H9 (cell line): ENCODE results near the gene GSPT2. TPM values are rescaled to one million over a fixed set of nuclear protein-coding genes. Genes with fewer than 3 reads are reported as not detected.
A peak's percentile ranks its signal among the peaks of the same experiment; 100 is the strongest.

Source experiments
- DNase-seq: peaks from one replicate; pipeline ENCODE4 v3.0.0-alpha.2; 2017
- H2AFZ ChIP-seq: one replicate; pipeline ENCODE4 v1.6.1; 2013; ENCODE audit warnings: mild to moderate bottlenecking, low read length, control low read depth, moderate library complexity
- H2AK5ac ChIP-seq: 2 replicates; pipeline ENCODE4 v1.6.1; 2013; ENCODE audit warnings: low read length, control low read depth, mixed read lengths; ENCODE audit not compliant: insufficient read length
- H2BK120ac ChIP-seq: one replicate; pipeline ENCODE4 v1.6.1; 2013; ENCODE audit warnings: low read depth, mild to moderate bottlenecking, low read length, control low read depth, inconsistent platforms; ENCODE audit not compliant: poor library complexity, severe bottlenecking
- H2BK12ac ChIP-seq: 2 replicates; pipeline ENCODE4 v1.6.1; 2013; ENCODE audit warnings: low read length, control low read depth, mixed read lengths, low read depth; ENCODE audit not compliant: insufficient read length
- H2BK15ac ChIP-seq: 2 replicates; pipeline ENCODE4 v1.6.1; 2013; ENCODE audit warnings: low read depth, low read length, control low read depth
- H2BK20ac ChIP-seq: one replicate; pipeline ENCODE4 v1.6.1; 2013; ENCODE audit warnings: low read depth, mild to moderate bottlenecking, low read length, control low read depth, inconsistent platforms; ENCODE audit not compliant: poor library complexity, severe bottlenecking
- H2BK5ac ChIP-seq: 2 replicates; pipeline ENCODE4 v1.6.1; 2013; ENCODE audit warnings: low read length, control low read depth, mixed read lengths; ENCODE audit not compliant: insufficient read length
- H3K14ac ChIP-seq: 2 replicates; pipeline ENCODE4 v1.6.1; 2013; ENCODE audit warnings: low read length, control low read depth; ENCODE audit not compliant: insufficient read depth
- H3K18ac ChIP-seq: 2 replicates; pipeline ENCODE4 v1.6.1; 2013; ENCODE audit warnings: low read depth, mild to moderate bottlenecking, mixed read lengths, low read length, control low read depth; ENCODE audit not compliant: insufficient read length
- H3K23ac ChIP-seq: 2 replicates; pipeline ENCODE4 v1.6.1; 2013; ENCODE audit warnings: low read length, control low read depth, mixed read lengths, low read depth; ENCODE audit not compliant: insufficient read length
- H3K23me2 ChIP-seq: 2 replicates; pipeline ENCODE4 v1.6.1; 2013; ENCODE audit warnings: low read depth, mild to moderate bottlenecking, mixed read lengths, low read length, control low read depth; ENCODE audit not compliant: insufficient read length, poor library complexity, severe bottlenecking
- H3K27ac ChIP-seq: 2 replicates; pipeline ENCODE4 v1.5.1; 2013; ENCODE audit warnings: low read length, control low read depth, mixed read lengths, low read depth; ENCODE audit not compliant: insufficient read length
- H3K27me3 ChIP-seq: 2 replicates; pipeline ENCODE4 v1.6.1; 2013; ENCODE audit warnings: low read length, control low read depth, inconsistent platforms; ENCODE audit not compliant: insufficient read depth
- H3K4ac ChIP-seq: 2 replicates; pipeline ENCODE4 v1.6.1; 2013; ENCODE audit warnings: low read depth, mild to moderate bottlenecking, control low read depth, inconsistent platforms, low read length, moderate library complexity
- H3K4me1 ChIP-seq: 2 replicates; pipeline ENCODE4 v1.6.1; 2013; ENCODE audit warnings: low read length, control low read depth, inconsistent platforms; ENCODE audit not compliant: insufficient read depth
- H3K4me2 ChIP-seq: 2 replicates; pipeline ENCODE4 v1.6.1; 2013; ENCODE audit warnings: low read length, control low read depth, mixed read lengths; ENCODE audit not compliant: insufficient read length, insufficient read depth
- H3K56ac ChIP-seq: 2 replicates; pipeline ENCODE4 v1.6.1; 2013; ENCODE audit warnings: low read depth, mild to moderate bottlenecking, mixed read lengths, low read length, control low read depth; ENCODE audit not compliant: insufficient read length
- H3K79me1 ChIP-seq: 2 replicates; pipeline ENCODE4 v1.6.1; 2013; ENCODE audit warnings: low read depth, mild to moderate bottlenecking, moderate library complexity, low read length, control low read depth, inconsistent platforms; ENCODE audit not compliant: insufficient read depth, poor library complexity, severe bottlenecking
- H3K79me2 ChIP-seq: 2 replicates; pipeline ENCODE4 v1.6.1; 2013; ENCODE audit warnings: low read length, control low read depth, inconsistent platforms; ENCODE audit not compliant: insufficient read depth
- H3K9ac ChIP-seq: 2 replicates; pipeline ENCODE4 v1.6.1; 2013; ENCODE audit warnings: low read length, control low read depth, mixed read lengths; ENCODE audit not compliant: insufficient read length; ENCODE audit errors: extremely low read depth
- H3K9me3 ChIP-seq: one replicate; pipeline ENCODE4 v1.6.1; 2013; ENCODE audit warnings: low read depth, low read length, inconsistent platforms; ENCODE audit not compliant: control insufficient read depth
- H3T11ph ChIP-seq: one replicate; pipeline ENCODE4 v1.6.1; 2013; ENCODE audit warnings: mild to moderate bottlenecking, low read length, control low read depth, inconsistent platforms
- H4K20me1 ChIP-seq: one replicate; pipeline ENCODE4 v1.6.1; 2013; ENCODE audit not compliant: control insufficient read depth, insufficient read length, insufficient read depth
- H4K5ac ChIP-seq: 2 replicates; pipeline ENCODE4 v1.6.1; 2013; ENCODE audit warnings: low read depth, mild to moderate bottlenecking, mixed read lengths, low read length, control low read depth; ENCODE audit not compliant: insufficient read length
- H4K8ac ChIP-seq: replicated peaks from 2 replicates; pipeline ENCODE4 v1.6.1; 2013; ENCODE audit warnings: low read length, control low read depth, mixed read lengths, low read depth; ENCODE audit not compliant: insufficient read length
- H4K91ac ChIP-seq: 2 replicates; pipeline ENCODE4 v1.6.1; 2013; ENCODE audit warnings: low read depth, mild to moderate bottlenecking, moderate library complexity, mixed read lengths, low read length, control low read depth; ENCODE audit not compliant: insufficient read length
- H3K27ac Mint-ChIP-seq, 3 experiments: 2 replicates in 2 of 3; 3 replicates in 1 of 3; pipeline ENCODE4 v1.8.0; 2020 to 2021; ENCODE audit warnings: mixed read lengths in 3 of 3, mild to moderate bottlenecking in 1 of 3, moderate library complexity in 1 of 3
- H3K27me3 Mint-ChIP-seq: 2 replicates; pipeline ENCODE4 v1.8.0; 2021; ENCODE audit warnings: low read depth, mild to moderate bottlenecking, moderate library complexity, mixed read lengths
- H3K36me3 Mint-ChIP-seq, 3 experiments: 2 replicates in 2 of 3; 3 replicates in 1 of 3; pipeline ENCODE4 v1.8.0; 2020 to 2021; ENCODE audit warnings: low read depth in 3 of 3, mixed read lengths in 3 of 3; ENCODE audit not compliant: insufficient read depth in 1 of 3
- H3K4me1 Mint-ChIP-seq, 2 experiments: 2 replicates each; pipeline ENCODE4 v1.8.0; 2020; ENCODE audit warnings: mixed read lengths in 2 of 2
- H3K4me3 Mint-ChIP-seq, 2 experiments: 2 replicates in 1 of 2; 3 replicates in 1 of 2; pipeline ENCODE4 v1.8.0; 2020 to 2021; ENCODE audit warnings: mild to moderate bottlenecking in 2 of 2, mixed read lengths in 2 of 2, moderate library complexity in 1 of 2
- H3K9me3 Mint-ChIP-seq, 2 experiments: 2 replicates in 1 of 2; 3 replicates in 1 of 2; pipeline ENCODE4 v1.8.0; 2020; ENCODE audit warnings: mild to moderate bottlenecking in 2 of 2, mixed read lengths in 2 of 2, moderate library complexity in 1 of 2
- CTCF ChIP-seq: fragments of 200-600 bp; sonication (generic); conservative IDR thresholded peaks from 3 replicates; pipeline ENCODE4 v1.8.0; 2021; ENCODE audit warnings: antibody characterized with exemption, mild to moderate bottlenecking
- total RNA-seq: library from RNA; stranded (reverse); gene quantifications from 2 replicates; pipeline ENCODE4 v1.2.1, GENCODE V29; 2021

The GSPT2 gene
- total RNA-seq, 1 experiment from 2014 or later = 53.2 TPM

GRCh38 chrX:51728202-51728601 is 15.0 kb upstream of the GSPT2 start:
- no peaks in the 10 kb centered on the region for H3K79me1 ChIP-seq
- H2BK15ac ChIP-seq = no peak overlapping the region
- H3K4me1 Mint-ChIP-seq = peaks cover 21 to 27% of the 10 kb centered on the region in 2 experiments
- no peak overlapping the region for H4K91ac ChIP-seq
- H2BK5ac ChIP-seq = no peak overlapping the region
- H4K8ac ChIP-seq = no peak overlapping the region
- peak overlapping the region; percentile 47 for H3K4me2 ChIP-seq
- H3K4me1 ChIP-seq = no peaks in the 10 kb centered on the region
- no peak overlapping the region for H2BK20ac ChIP-seq
- no peak overlapping the region for H3T11ph ChIP-seq
- no peak overlapping the region for H3K14ac ChIP-seq
- no peak overlapping the region for H2BK12ac ChIP-seq
- no peaks in the 10 kb centered on the region for H3K79me2 ChIP-seq
- H3K4ac ChIP-seq = no peak overlapping the region
- TF ChIP-seq CTCF = no peak
- H2AK5ac ChIP-seq = no peak overlapping the region
- no peak overlapping the region for H4K5ac ChIP-seq
- no peaks in the 10 kb centered on the region for H3K9me3 ChIP-seq
- H3K23ac ChIP-seq = no peak overlapping the region
- no peak overlapping the region for H3K4me3 Mint-ChIP-seq
- H3K36me3 Mint-ChIP-seq = peaks cover 0 to 2% (median 1%) of the 10 kb centered on the region in 3 experiments; a peak in 2 of 7 replicates
- DNase-seq = no peak
- peaks cover 54 to 56% of the 10 kb centered on the region in 2 experiments for H3K9me3 Mint-ChIP-seq
- H3K56ac ChIP-seq = no peak overlapping the region
- no peak overlapping the region for H3K27ac Mint-ChIP-seq
- no peaks in the 10 kb centered on the region for H3K23me2 ChIP-seq
- H3K27ac ChIP-seq = no peak overlapping the region
- no peak overlapping the region for H3K9ac ChIP-seq
- H3K27me3 Mint-ChIP-seq = peaks cover 9% of the 10 kb centered on the region
- no peaks in the 10 kb centered on the region; the same call in 1 of the 2 replicates for H3K27me3 ChIP-seq
- H4K20me1 ChIP-seq = no peaks in the 10 kb centered on the region
- no peak overlapping the region for H3K18ac ChIP-seq
- no peak overlapping the region for H2BK120ac ChIP-seq
- H2AFZ ChIP-seq = no peak overlapping the region
